Uterus (tissue), 4 donors: ENCODE results near the gene TDP1. TPM values are rescaled to one million over a fixed set of nuclear protein-coding genes. Genes with fewer than 3 reads are reported as not detected.

Experiments used
- DNase-seq, 2 donors: peaks; one replicate each; pipeline ENCODE4 v3.0.0-alpha.2; 2019 to 2020
- H3K27ac ChIP-seq, 2 donors: fragments of 200-600 bp; sonication (generic); 1 replicate in 1 of 2; 2 replicates in 1 of 2; pipeline ENCODE4 v1.5.1; 2016 to 2018
- H3K27me3 ChIP-seq, 2 donors: fragments of 200-600 bp; sonication (generic); one replicate each; pipeline ENCODE4 v1.5.1; 2018 to 2019; ENCODE audit warnings: control low read depth in 1 of 2
- H3K36me3 ChIP-seq, 2 donors: fragments of 200-600 bp; sonication (generic); one replicate each; pipeline ENCODE4 v1.5.1; 2019; ENCODE audit warnings: control low read depth in 1 of 2
- H3K4me1 ChIP-seq, 2 donors: fragments of 200-600 bp; sonication (generic); one replicate each; pipeline ENCODE4 v1.5.1; 2018 to 2019; ENCODE audit warnings: control low read depth in 1 of 2
- H3K4me3 ChIP-seq, 2 donors: fragments of 200-600 bp; sonication (generic); 1 replicate in 1 of 2; 2 replicates in 1 of 2; pipeline ENCODE4 v1.5.1; 2018 to 2019; ENCODE audit warnings: mild to moderate bottlenecking in 1 of 2
- H3K9me3 ChIP-seq, 2 donors: fragments of 200-600 bp; sonication (generic); one replicate each; pipeline ENCODE4 v1.5.1; 2019; ENCODE audit warnings: control low read depth in 1 of 2
- POLR2A ChIP-seq, 2 donors: fragments of 450-650 bp; IDR thresholded peaks; one replicate each; pipeline ENCODE4 v1.6.1; 2016; ENCODE audit warnings: antibody characterized with exemption in 2 of 2, mild to moderate bottlenecking in 1 of 2, moderate library complexity in 1 of 2
- intact Hi-C: fragments of 100-400 bp; cut with DNase I; formaldehyde crosslinking; loops from one replicate; pipeline ENCODE4 v1.15.1; 2023; ENCODE audit warnings: low total_unique reads
- total RNA-seq, 4 donors: library from RNA; depleted of rRNA in 3 of 4; stranded (reverse); fragments of >200 nt in 3 of 4; gene quantifications; one replicate each; pipeline versions ENCODE4 v1.1.0 to v1.2.4, GENCODE V29; 2014 to 2023
- TF ChIP-seq, protein P1 (sequence below), 4 experiments: fragments of 200-600 bp in 2 of 4; fragments of 450-650 bp in 2 of 4; sonication (generic) in 2 of 4; IDR thresholded peaks; one replicate each; pipeline ENCODE4 v1.5.1; 2016 to 2019; ENCODE audit warnings: antibody characterized with exemption in 4 of 4, mild to moderate bottlenecking in 2 of 4, moderate library complexity in 1 of 4
- donor health status: DM: yes; HTN: yes; CAD: no.

TDP1 gene
- total RNA-seq, 4 donors from 2014 or later = 1.3 to 30.8 (median 9.8) TPM

DNA sequence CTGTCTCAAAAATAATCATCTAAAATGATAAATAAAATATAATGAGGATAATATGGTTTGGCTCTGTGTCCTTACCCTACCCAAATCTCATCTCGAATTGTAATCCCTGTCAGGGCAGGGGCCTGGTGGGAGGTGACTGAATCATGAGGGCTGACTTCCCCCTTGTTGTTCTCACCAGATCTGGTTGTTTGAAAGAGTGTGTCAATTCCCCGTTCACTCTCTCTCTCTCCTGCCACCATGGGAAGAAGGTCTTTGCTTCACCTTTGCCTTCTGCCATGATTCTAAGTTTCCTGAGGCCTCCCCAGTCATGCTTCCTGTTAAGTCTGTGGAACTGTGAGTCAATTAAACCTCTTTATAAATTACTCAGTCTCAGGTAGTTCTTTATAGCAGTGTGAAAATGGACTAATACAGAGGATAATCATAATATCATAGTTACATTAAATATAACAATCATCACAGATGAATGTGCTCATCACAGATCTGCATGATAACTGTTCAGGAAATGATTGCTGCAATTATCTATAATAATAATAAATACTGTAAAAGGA lies 13.8 kb upstream of the TDP1 start:
- no peak for DNase-seq
- Histone ChIP-seq H3K4me1 (no peaks in the 10 kb centered on the region), H3K27me3 (no peaks in the 10 kb centered on the region), H3K36me3 (no peaks in the 10 kb centered on the region), H3K4me3 (no peak overlapping the region), H3K9me3 (no peaks in the 10 kb centered on the region), H3K27ac (no peak overlapping the region)
- TF ChIP-seq POLR2A (IDR thresholded peaks at IDR 0.05) = no peak
- TF ChIP-seq, protein P1, sequence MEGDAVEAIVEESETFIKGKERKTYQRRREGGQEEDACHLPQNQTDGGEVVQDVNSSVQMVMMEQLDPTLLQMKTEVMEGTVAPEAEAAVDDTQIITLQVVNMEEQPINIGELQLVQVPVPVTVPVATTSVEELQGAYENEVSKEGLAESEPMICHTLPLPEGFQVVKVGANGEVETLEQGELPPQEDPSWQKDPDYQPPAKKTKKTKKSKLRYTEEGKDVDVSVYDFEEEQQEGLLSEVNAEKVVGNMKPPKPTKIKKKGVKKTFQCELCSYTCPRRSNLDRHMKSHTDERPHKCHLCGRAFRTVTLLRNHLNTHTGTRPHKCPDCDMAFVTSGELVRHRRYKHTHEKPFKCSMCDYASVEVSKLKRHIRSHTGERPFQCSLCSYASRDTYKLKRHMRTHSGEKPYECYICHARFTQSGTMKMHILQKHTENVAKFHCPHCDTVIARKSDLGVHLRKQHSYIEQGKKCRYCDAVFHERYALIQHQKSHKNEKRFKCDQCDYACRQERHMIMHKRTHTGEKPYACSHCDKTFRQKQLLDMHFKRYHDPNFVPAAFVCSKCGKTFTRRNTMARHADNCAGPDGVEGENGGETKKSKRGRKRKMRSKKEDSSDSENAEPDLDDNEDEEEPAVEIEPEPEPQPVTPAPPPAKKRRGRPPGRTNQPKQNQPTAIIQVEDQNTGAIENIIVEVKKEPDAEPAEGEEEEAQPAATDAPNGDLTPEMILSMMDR (IDR thresholded peaks at IDR 0.05) = no peak
- intact Hi-C loops = no loop called here

DNA sequence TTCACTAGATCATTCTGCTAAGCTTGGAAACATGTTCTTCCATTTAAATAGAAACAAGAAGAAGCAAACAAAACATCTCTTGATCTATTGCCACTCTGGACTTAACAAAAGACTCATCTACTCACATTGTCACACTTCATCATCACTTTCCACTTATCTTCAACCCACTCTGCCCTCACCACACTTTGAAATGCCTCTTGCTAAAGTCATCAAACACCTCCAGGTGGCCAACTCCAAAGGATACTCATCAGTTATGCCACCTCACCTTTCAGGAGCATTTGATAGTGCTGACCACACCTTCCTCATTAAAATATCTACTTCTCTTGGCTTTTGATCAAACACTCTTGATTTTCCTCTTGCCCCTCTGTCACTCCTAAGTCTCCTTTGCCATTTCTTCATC lies 8.4 kb upstream of the TDP1 start:
- Histone ChIP-seq H3K36me3 (no peaks in the 10 kb centered on the region), H3K4me3 (no peak overlapping the region), H3K27ac (no peak overlapping the region), H3K27me3 (no peaks in the 10 kb centered on the region), H3K4me1 (no peaks in the 10 kb centered on the region), H3K9me3 (no peaks in the 10 kb centered on the region)
- intact Hi-C loops = no loop called here
- no peak for DNase-seq
- TF ChIP-seq, protein P1 (IDR thresholded peaks at IDR 0.05) = no peak
- TF ChIP-seq POLR2A (IDR thresholded peaks at IDR 0.05) = no peak

DNA sequence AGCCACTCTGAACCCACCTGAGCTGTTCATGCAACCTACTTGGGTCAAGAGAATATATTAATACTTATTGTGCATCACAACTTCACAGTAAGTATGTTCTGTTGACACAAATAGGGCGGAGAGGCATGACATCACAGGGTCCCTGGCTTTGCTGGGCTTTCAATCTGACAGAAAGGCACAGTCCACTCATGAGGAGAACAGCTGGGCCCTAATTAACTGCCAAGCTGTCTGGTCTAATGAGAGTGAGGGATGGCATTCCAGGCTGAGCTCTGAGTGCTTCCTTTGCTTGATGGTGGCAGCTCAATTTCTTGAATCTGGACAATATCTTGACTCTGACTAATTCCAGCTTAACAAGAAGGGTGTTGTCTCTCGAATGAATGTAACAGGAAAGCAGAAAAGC lies 3.2 kb upstream of the TDP1 start:
- no peak for DNase-seq
- intact Hi-C loops = no loop called here
- no peak overlapping the region for H3K4me3 ChIP-seq
- H3K4me1 ChIP-seq = peaks cover 0 to 9% of the 10 kb centered on the region in 2 donors
- no peaks in the 10 kb centered on the region for H3K9me3 ChIP-seq
- H3K36me3 ChIP-seq = no peaks in the 10 kb centered on the region
- TF ChIP-seq, protein P1 (IDR thresholded peaks at IDR 0.05) = no peak
- TF ChIP-seq POLR2A (IDR thresholded peaks at IDR 0.05) = no peak
- no peak overlapping the region for H3K27ac ChIP-seq
- H3K27me3 ChIP-seq = no peaks in the 10 kb centered on the region

DNA sequence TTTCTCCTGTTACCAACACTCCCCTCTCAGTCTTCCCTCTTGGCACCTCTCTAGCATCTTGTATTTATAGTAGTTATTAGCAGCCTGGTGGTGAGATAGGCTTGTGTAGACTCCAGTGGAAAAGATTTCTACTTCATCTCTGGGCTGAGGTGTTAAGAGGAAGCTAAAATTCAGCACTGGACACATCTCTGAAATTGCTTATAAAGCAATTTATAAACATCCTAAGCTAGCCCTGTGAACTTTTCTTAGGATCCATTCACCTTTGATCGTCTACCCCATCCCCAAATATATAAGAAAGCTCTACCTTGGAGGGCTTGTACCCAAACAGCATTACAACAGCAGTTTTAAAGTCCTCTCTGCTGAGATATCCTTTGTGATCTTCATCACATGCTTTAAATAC lies 2.1 kb upstream of the TDP1 start:
- Histone ChIP-seq H3K9me3 (no peaks in the 10 kb centered on the region), H3K4me1 (peaks cover 0 to 9% of the 10 kb centered on the region in 2 donors), H3K27ac (no peak overlapping the region), H3K27me3 (no peaks in the 10 kb centered on the region), H3K36me3 (no peaks in the 10 kb centered on the region), H3K4me3 (no peak overlapping the region)
- TF ChIP-seq, protein P1 (IDR thresholded peaks at IDR 0.05) = no peak
- no peak for DNase-seq
- intact Hi-C loops = no loop called here

DNA sequence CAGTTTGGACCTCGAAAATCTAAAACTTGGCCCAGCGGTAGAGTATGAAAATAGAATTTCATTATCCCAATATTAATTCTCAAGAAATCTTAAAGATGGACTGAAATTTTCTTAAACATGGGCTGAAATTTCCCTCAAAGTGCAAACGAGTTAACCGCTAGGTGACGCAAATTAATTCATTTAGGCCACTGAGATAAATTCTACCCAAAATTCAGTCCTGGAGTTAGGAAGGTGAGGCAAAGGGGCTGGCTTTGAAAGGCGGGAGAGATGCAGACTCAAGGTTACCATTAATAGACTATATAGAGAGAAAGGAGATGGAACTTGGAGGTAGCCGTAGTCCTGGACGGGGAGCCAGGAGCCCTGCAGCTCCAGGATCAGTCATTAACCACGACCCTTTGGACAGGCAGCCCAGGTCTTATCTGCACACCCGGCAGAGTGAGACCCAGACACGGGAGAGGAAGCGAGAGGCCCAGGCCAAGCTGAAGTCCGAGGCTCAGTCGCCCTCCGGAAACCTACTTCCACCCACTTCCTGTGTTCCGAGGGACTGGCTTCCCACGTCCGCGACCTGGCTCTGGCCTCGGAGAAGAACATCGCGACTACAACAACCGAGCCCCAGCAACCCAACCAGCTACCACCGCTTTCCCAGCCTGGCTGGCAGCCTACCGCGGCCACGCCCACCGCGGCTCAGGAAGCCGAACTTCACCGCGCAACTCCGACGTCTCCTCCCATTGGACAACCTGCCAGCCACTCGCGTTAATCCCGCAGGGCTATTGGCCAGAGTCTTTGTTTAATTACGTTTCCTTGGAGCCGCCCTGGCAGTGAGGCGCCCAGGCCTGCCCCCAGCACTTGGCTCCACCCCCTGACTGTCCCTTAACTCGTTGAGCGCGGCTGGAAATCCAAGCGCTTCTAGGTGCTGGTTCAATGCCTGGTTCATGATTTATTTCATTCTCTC lies 1.4 kb upstream of the TDP1 start, which contains the start of gene EFCAB11:
Gene EFCAB11 (minus strand): TSS at position 661 of the 952 bp plus-strand sequence. CDS start 70 bp downstream, at position 591.
- Histone ChIP-seq H3K4me3 (peak within 1 kb of the TSS; percentile 58 to 67), H3K9me3 (no peaks in the 10 kb centered on the region), H3K27me3 (no peaks in the 10 kb centered on the region), H3K36me3 (no peaks in the 10 kb centered on the region), H3K27ac (peak within 1 kb of the TSS; percentile 82 to 90), H3K4me1 (peaks cover 0 to 9% of the 10 kb centered on the region in 2 donors)
- peak; percentile 97 for DNase-seq
- TF ChIP-seq, protein P1 (IDR thresholded peaks at IDR 0.05) = peak in 2 of 4 experiments; percentile 9 to 12
- no peak for TF ChIP-seq POLR2A (IDR thresholded peaks at IDR 0.05)
- intact Hi-C loops = no loop called here
